Naive thymus-derived CD8-positive, alpha-beta T cell (primary cell): Measurements from ENCODE around the gene NF1. TPM values are rescaled to one million over a fixed set of nuclear protein-coding genes. Genes with fewer than 3 reads are reported as not detected.
"Not testable (repeated sequence)": the region's sequence is repeated elsewhere in the genome, so short reads cannot be mapped to it uniquely, and the experiment has no call there.

ENCODE experiments used
- ATAC-seq, 2 donors: fragments of 150-1000 bp; cut with Tn5 transposase in 1 of 2; sonication (Bioruptor Pico), chemical (Tn5 transposase) in 1 of 2; 1 replicate in 1 of 2; 2 replicates in 1 of 2; pipeline ENCODE4 v1.10.0; 2021; ENCODE audit warnings: mild to moderate bottlenecking in 2 of 2, moderate library complexity in 2 of 2
- POLR2A ChIA-PET: fragments of 350-600 bp; sonication (Branson Sonifier 250); formaldehyde crosslinking; loops from one replicate; lab custom pipeline; 2021; ENCODE audit warnings: antibody characterized with exemption; lab: Charles Lee
- DNase-seq, 10 donors: peaks; one replicate each; pipeline versions ENCODE4 v3.0.0 to v3.0.0-alpha.2; 2020 to 2022
- H3K27ac Mint-ChIP-seq, 10 donors: one replicate each; pipeline ENCODE4 v1.8.0; 2020 to 2022; ENCODE audit warnings: mild to moderate bottlenecking in 10 of 10, mixed read lengths in 10 of 10, moderate library complexity in 4 of 10, inconsistent platforms in 1 of 10
- H3K27me3 Mint-ChIP-seq, 5 donors: one replicate each; pipeline ENCODE4 v1.8.0; 2021 to 2022; ENCODE audit warnings: mixed read lengths in 5 of 5
- H3K36me3 Mint-ChIP-seq, 3 donors: one replicate each; pipeline ENCODE4 v1.8.0; 2020 to 2022; ENCODE audit warnings: mixed read lengths in 3 of 3, mild to moderate bottlenecking in 2 of 3, inconsistent platforms in 1 of 3
- H3K4me1 Mint-ChIP-seq, 4 donors: one replicate each; pipeline ENCODE4 v1.8.0; 2021 to 2022; ENCODE audit warnings: mixed read lengths in 4 of 4
- H3K4me3 Mint-ChIP-seq, 10 donors: one replicate each; pipeline ENCODE4 v1.8.0; 2020 to 2022; ENCODE audit warnings: mild to moderate bottlenecking in 10 of 10, mixed read lengths in 10 of 10, moderate library complexity in 6 of 10, inconsistent platforms in 1 of 10
- H3K9me3 Mint-ChIP-seq, 9 donors: one replicate each; pipeline ENCODE4 v1.8.0; 2020 to 2022; ENCODE audit warnings: mixed read lengths in 9 of 9, mild to moderate bottlenecking in 3 of 9, inconsistent platforms in 1 of 9, moderate library complexity in 1 of 9
- polyA plus RNA-seq, 3 donors: library from polyadenylated mRNA; unstranded; fragments of 300-500 nt; fragmentation: Illumina TruSeq; gene quantifications; one replicate each; pipeline ENCODE4 v1.2.3, GENCODE V29; 2021
- total RNA-seq, 8 experiments: library from RNA in 2 of 8; stranded (reverse) in 2 of 8; gene quantifications; one replicate each; pipeline ENCODE4 v1.2.3 and lab custom pipeline; 2021 to 2026

Gene NF1
- total and polyA plus RNA-seq, 5 experiments from 2014 or later, result 7.5 to 47.3 (median 14.3) TPM

DNA sequence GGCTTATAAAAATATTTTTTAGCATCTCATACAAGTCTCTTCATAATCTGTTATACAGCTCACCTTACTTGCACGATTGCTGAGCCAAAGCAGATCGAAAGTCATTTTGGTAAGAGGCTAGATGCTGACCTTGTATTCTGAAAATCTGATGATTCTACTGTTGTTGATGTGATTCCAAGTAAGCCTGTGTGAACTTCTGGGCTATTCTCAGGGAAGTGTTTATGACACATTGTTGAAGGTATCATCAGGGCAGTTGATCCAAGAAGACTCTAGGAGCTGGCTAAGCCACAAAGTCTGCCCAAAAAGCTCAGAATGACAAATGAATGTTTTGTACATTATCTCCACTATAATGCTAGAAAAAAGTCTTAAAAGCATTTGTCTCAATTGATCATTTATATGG, 186.3 kb downstream of the NF1 start:
- DNase-seq, result no peak
- Mint-ChIP-seq H3K27me3 (no peaks in the 10 kb centered on the region), H3K4me3 (no peak overlapping the region), H3K27ac (no peak overlapping the region), H3K4me1 (no peaks in the 10 kb centered on the region), H3K36me3 (peaks cover 0 to 6% (median 2%) of the 10 kb centered on the region in 3 donors), H3K9me3 (no peaks in the 10 kb centered on the region)
- no peak for ATAC-seq
- POLR2A ChIA-PET, result interaction anchor here (1.0 kb wide), 1 partner anchor 26 kb away, joined by 7 read pairs; no protein-coding TSS in a partner anchor

DNA sequence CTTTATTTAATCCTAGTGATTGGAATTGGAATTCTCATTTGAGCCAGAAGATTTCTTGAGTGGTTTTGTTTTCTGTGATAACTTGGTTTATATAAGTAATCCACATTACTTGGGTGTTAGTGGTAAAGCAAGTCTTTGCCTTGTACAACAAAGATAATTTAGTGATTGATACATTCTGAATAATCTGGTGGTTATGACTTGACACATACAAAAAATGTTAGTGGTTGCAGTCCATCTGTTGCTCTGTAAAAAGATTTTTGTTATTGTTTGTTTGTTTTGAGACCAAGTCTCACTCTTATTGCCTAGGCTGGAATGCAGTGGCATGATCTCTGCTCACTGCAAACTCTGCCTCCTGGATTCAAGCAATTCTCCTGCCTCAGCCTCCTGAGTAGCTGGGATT, 189.1 kb downstream of the NF1 start:
- Mint-ChIP-seq H3K4me3 (no peak overlapping the region), H3K27me3 (no peaks in the 10 kb centered on the region), H3K4me1 (peaks cover 3 to 16% (median 6%) of the 10 kb centered on the region in 4 donors), H3K36me3 (peaks cover 0 to 2% (median 2%) of the 10 kb centered on the region in 3 donors), H3K27ac (no peak overlapping the region), H3K9me3 (no peaks in the 10 kb centered on the region)
- ATAC-seq (no peak), DNase-seq (no peak)
- POLR2A ChIA-PET, result interaction anchor here (0.7 kb wide), 1 partner anchor 11 kb away, joined by 3 read pairs; no protein-coding TSS in a partner anchor

DNA sequence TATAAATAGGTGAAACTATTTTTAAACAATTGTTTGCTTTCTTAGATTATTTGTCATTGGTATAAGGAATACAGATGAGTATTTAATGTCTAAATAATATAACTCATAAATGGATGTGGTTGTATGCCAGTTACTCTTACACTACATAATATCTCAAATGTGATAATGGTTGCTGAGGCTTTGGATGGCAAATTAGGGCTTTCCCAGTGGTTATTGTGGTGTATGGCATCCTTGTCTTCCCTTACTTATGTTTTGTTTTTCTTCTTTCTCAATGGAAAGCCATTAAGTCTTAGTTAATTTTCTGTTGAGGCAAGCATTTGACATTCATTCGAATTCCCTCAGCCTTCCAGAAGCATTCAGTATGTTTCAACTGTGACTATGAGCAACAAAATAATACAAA, 191.8 kb downstream of the NF1 start:
- peak overlapping the region in 1 of 10 donors; percentile 6 for H3K27ac Mint-ChIP-seq
- H3K4me1 Mint-ChIP-seq, result peaks cover 9 to 27% (median 19%) of the 10 kb centered on the region in 4 donors
- DNase-seq (no peak), ATAC-seq (no peak)
- H3K9me3 Mint-ChIP-seq, result no peaks in the 10 kb centered on the region
- H3K36me3 Mint-ChIP-seq, result peaks cover 0 to 2% (median 0%) of the 10 kb centered on the region in 3 donors
- H3K27me3 Mint-ChIP-seq, result no peaks in the 10 kb centered on the region
- POLR2A ChIA-PET, result no interaction called here
- no peak overlapping the region for H3K4me3 Mint-ChIP-seq

DNA sequence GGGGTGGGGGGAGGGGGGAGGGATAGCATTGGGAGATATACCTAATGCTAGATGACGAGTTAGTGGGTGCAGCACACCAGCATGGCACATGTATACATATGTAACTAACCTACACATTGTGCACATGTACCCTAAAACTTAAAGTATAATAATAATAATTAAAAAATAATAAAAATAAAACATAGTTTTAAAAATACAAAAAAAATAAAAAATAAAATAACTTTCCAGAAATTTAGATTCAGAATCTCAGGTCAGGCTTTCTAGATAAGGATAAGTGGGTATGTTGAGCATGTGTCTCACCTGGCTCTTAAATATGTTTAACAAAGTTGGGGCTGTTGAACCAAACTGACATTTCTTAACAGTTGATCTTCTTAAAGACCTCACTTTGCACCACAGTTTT, 193.2 kb downstream of the NF1 start:
- H3K27me3 Mint-ChIP-seq, H3K4me3 Mint-ChIP-seq, H3K9me3 Mint-ChIP-seq, H3K36me3 Mint-ChIP-seq, POLR2A ChIA-PET, DNase-seq, ATAC-seq: not testable (repeated sequence)
- H3K27ac Mint-ChIP-seq, result peak overlapping the region in 1 of 10 donors; percentile 34
- H3K4me1 Mint-ChIP-seq, result peaks cover 9 to 27% (median 19%) of the 10 kb centered on the region in 4 donors

DNA sequence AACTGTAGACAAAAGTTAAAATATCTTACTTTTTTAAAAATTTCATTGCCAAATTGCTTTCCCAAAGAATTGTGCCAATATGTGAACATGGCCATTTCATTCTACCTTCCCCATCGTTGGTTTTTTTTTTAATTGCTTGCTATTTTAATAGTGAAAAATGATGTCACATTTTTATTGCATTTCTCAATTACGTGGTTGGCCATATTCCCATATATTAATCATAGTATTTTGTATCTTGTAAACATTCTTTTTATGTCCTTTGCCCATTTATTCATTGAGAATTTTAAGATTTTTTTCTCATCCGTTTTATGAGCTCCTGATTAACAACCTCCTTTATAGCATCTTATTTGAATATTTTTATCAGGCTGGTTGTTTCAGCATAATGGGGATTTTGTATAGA, 195.0 kb downstream of the NF1 start:
- DNase-seq, result no peak
- Mint-ChIP-seq H3K27me3 (no peaks in the 10 kb centered on the region), H3K9me3 (no peaks in the 10 kb centered on the region), H3K27ac (peak overlapping the region in 2 of 10 donors; percentile 37 to 54), H3K4me1 (peaks cover 9 to 27% (median 19%) of the 10 kb centered on the region in 4 donors), H3K4me3 (peak overlapping the region in 2 of 10 donors; percentile 44 to 57), H3K36me3 (no peaks in the 10 kb centered on the region)
- POLR2A ChIA-PET, result no interaction called here
- ATAC-seq, result no peak

DNA sequence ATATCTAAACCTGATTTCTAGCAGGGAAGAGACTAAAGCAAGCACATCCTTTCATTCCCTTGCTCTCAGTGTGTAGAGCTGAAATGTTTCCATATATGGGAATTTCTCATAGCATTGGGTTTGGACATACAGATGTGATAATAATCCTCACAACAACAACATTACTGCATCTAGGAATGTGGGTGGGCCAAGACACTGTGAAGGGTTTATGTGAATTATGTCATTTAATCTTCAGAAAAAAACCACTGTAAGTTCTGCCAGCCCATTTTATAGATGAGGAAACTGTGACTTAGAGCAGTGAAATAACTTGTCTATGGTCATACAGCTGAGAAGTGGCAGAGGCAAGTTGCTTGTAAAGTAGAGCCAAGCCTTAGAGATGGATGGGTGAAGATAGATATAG, 197.0 kb downstream of the NF1 start:
- Mint-ChIP-seq H3K27me3 (no peaks in the 10 kb centered on the region), H3K4me3 (no peak overlapping the region), H3K4me1 (peaks cover 9 to 27% (median 18%) of the 10 kb centered on the region in 4 donors), H3K36me3 (no peaks in the 10 kb centered on the region), H3K9me3 (no peaks in the 10 kb centered on the region), H3K27ac (no peak overlapping the region)
- ATAC-seq (no peak), DNase-seq (no peak)
- POLR2A ChIA-PET, result no interaction called here

DNA sequence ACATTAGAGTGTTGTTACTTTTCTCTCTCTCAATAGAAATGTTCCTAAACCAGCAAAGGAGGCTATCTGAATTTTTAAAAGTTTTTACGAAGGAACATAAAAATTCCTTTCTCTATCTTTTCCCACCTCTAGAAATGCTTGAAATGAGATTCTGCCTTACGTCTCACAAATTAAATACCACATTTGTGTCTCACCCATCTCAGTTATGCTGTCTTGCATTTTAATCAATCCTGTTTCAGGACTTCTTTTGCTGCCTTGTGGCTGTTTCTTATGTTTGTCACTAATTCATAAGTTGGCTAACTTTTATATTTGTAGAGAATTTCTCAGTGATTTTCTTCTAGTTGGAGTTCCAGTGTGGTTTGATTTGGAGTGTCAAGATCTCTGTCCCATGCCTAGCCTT, 198.8 kb downstream of the NF1 start:
- DNase-seq, result no peak
- Mint-ChIP-seq H3K4me1 (peaks cover 5 to 22% (median 16%) of the 10 kb centered on the region in 4 donors), H3K27me3 (no peaks in the 10 kb centered on the region), H3K9me3 (no peaks in the 10 kb centered on the region), H3K36me3 (no peaks in the 10 kb centered on the region), H3K4me3 (no peak overlapping the region), H3K27ac (no peak overlapping the region)
- no peak for ATAC-seq
- POLR2A ChIA-PET, result no interaction called here

DNA sequence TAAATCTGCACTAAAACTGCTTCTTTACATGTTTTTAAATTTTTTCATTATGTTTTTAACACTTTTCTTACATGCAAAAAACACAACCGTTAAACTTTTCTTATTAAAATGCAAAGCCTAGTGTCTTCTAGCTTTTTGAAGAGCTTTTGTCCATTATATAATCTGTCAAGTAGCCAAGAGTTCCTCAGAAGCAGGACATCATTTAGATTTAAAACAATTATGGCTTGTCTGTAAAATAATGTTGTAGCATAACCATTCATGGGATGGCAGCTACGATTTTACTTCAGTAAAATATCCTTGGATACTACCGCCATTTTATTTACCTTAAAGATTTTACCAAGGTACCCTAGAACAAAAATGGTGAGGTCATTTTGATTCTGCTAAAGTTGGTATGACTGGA, 199.5 kb downstream of the NF1 start:
- DNase-seq (no peak), ATAC-seq (no peak)
- POLR2A ChIA-PET, result no interaction called here
- Mint-ChIP-seq H3K4me3 (no peak overlapping the region), H3K4me1 (peaks cover 5 to 19% (median 11%) of the 10 kb centered on the region in 4 donors), H3K36me3 (no peaks in the 10 kb centered on the region), H3K9me3 (no peaks in the 10 kb centered on the region), H3K27me3 (no peaks in the 10 kb centered on the region), H3K27ac (no peak overlapping the region)

DNA sequence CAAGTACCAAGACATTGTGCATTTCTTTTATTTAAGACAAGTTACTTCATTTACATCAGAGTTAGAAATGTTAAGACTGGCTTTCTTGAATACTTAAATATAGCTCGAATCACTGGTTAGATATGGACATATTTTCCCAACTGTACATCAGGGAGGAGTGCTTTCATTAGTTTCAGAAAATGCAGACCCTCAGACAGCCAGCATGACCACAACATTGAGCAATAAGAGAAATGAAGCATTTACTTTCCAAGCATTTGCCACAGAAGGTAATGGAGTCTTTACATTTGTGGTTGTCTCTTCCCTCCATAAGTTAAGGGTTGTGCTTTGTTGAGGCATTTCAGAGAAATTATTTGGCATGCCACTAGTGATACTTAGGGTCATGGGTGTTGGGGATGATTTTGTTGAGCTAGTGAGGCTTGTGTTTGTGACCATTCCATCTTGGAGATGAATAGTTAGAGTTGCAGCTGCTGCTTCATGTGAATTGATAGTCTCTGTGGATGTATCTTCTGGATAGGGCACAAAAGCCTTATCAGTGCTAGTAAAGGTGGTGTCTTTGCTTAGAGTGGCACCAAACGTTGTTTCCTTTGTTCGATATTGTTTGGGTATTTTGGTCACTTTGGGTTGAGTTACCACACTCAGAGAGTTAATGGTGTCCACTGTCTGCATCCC, 200.2 kb downstream of the NF1 start:
- no peaks in the 10 kb centered on the region for H3K27me3 Mint-ChIP-seq
- peaks cover 7 to 19% (median 16%) of the 10 kb centered on the region in 4 donors for H3K4me1 Mint-ChIP-seq
- DNase-seq, result no peak
- no peak overlapping the region for H3K4me3 Mint-ChIP-seq
- ATAC-seq, result no peak
- no peaks in the 10 kb centered on the region for H3K9me3 Mint-ChIP-seq
- H3K27ac Mint-ChIP-seq, result no peak overlapping the region
- H3K36me3 Mint-ChIP-seq, result no peaks in the 10 kb centered on the region
- POLR2A ChIA-PET, result interaction anchor here (1.3 kb wide), 1 partner anchor 15 kb away, joined by 3 read pairs; no protein-coding TSS in a partner anchor

DNA sequence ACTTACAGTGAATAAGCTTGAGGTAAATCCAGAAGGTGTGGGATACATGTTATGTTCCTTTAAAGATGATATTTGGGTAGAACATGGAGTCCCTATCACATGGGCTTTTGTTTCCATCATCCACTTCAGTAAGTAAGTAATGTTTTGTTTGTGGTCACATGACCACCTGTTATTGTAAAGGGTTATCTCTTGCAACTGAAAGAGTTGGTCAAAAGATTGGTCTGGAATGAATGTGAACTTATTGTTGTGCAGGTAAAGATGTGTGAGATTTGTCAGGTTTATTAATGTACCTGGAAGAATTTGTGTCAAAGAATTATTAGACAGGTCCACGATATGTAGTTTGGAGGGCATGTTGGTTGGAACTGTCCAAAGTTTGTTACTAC, 200.7 kb downstream of the NF1 start:
- peaks cover 3 to 19% (median 13%) of the 10 kb centered on the region in 4 donors for H3K4me1 Mint-ChIP-seq
- no peaks in the 10 kb centered on the region for H3K27me3 Mint-ChIP-seq
- no peak overlapping the region for H3K4me3 Mint-ChIP-seq
- H3K9me3 Mint-ChIP-seq, result no peaks in the 10 kb centered on the region
- ATAC-seq (no peak), DNase-seq (no peak)
- POLR2A ChIA-PET, result interaction anchor here (1.3 kb wide), 1 partner anchor 15 kb away, joined by 3 read pairs; no protein-coding TSS in a partner anchor
- no peaks in the 10 kb centered on the region for H3K36me3 Mint-ChIP-seq
- H3K27ac Mint-ChIP-seq, result no peak overlapping the region

DNA sequence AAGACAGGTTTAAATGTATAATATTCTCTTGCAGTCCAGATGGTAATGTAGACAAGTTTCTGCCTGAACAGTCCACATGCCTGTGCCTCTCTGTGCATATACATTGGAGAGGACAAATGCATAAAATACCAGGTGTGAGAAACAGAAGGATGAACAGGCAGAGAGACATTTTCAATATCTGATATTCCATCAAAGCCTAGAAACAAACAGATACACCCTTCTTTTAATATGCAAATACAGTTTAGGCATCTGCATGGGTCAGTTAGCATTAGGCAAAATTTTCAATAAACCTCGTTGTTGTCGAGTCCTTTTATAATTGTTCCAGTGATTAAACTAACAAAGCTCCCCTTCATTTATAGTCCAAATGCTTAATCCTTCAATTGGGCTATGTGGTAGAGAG, 201.4 kb downstream of the NF1 start:
- peaks cover 4 to 23% (median 18%) of the 10 kb centered on the region in 4 donors for H3K4me1 Mint-ChIP-seq
- ATAC-seq, result no peak
- no peaks in the 10 kb centered on the region for H3K27me3 Mint-ChIP-seq
- no peak overlapping the region for H3K27ac Mint-ChIP-seq
- H3K4me3 Mint-ChIP-seq, result no peak overlapping the region
- no peaks in the 10 kb centered on the region for H3K9me3 Mint-ChIP-seq
- no peaks in the 10 kb centered on the region for H3K36me3 Mint-ChIP-seq
- POLR2A ChIA-PET, result no interaction called here
- DNase-seq, result no peak

DNA sequence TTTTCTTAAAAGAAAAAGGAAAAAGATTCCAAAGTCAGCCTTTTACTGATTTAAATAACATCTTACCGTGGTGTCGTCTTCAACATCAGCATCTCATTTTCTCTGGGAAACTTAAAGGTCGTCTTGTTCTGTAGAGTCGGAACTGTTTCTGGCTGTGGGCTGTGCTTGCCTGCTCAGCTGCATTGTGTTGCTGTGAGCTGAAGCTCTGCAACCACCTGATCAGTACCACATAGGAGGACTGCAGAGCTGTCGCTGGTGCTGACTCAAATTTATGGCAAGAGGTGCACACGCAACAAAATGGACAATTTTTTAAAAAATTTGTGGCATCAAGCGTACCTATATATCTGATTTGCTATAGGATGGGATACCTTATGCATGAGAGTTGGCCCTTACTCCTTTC, 202.3 kb downstream of the NF1 start, which contains the start of gene OMG:
TSS of gene OMG (minus strand) at position 150 of the 400 bp plus-strand sequence. CDS start 908 bp downstream, outside the sequence.
- no peak within 1 kb of the TSS for H3K4me3 Mint-ChIP-seq
- no peak within 1 kb of the TSS for H3K27ac Mint-ChIP-seq
- no peaks in the 10 kb centered on the region for H3K27me3 Mint-ChIP-seq
- DNase-seq (no peak), ATAC-seq (no peak)
- no peaks in the 10 kb centered on the region for H3K9me3 Mint-ChIP-seq
- H3K4me1 Mint-ChIP-seq, result peaks cover 4 to 30% (median 27%) of the 10 kb centered on the region in 4 donors
- POLR2A ChIA-PET, result no interaction called here
- no peaks in the 10 kb centered on the region for H3K36me3 Mint-ChIP-seq

DNA sequence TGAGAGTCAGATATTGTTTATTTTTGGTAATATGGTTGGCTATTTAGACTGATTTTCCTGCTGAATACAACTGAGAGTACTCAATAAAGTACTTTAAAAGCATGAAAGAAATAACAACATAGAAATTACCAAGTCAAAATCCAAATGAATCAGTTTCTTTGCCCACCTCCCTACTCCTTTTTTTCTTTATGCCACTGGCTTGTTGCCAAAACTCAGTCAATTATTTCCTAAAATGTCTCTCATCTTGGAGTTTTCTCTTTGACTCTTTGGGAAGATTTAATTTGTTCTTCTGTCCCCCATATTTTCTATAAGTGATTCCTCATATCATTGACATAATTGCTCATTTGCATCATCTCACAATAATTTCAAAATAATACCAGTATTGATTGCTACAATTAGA, 204.8 kb downstream of the NF1 start:
- Mint-ChIP-seq H3K9me3 (peaks cover 0 to 9% (median 2%) of the 10 kb centered on the region in 9 donors), H3K4me1 (peaks cover 6 to 51% (median 42%) of the 10 kb centered on the region in 4 donors), H3K4me3 (no peak overlapping the region), H3K36me3 (peaks cover 17 to 23% (median 22%) of the 10 kb centered on the region in 3 donors), H3K27me3 (no peaks in the 10 kb centered on the region), H3K27ac (peak overlapping the region in 5 of 10 donors; percentile 4 to 74 (median 63))
- ATAC-seq (no peak), DNase-seq (no peak)
- POLR2A ChIA-PET, result no interaction called here
